Measurements from ENCODE around the gene UBE2H.

DNA sequence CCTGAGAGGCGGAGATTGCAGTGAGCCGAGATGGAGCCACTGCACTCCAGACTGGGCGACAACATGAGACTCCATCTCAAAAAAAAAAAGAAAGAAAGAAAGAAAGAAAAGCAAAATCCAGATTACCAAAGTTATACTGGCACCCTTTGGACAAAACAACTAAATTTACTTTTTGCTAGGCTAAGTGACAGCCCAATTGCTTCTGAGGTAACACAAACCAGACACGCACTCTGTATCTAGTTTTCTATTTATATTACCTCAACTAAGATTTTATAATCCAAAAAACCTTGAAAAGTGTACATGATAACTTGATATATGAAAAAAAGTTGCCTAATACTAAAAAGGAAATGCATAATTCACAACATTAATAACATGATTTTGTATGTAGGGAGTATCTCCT is 12.9 kb downstream of the UBE2H start:
- TF ChIP-seq, protein P1, sequence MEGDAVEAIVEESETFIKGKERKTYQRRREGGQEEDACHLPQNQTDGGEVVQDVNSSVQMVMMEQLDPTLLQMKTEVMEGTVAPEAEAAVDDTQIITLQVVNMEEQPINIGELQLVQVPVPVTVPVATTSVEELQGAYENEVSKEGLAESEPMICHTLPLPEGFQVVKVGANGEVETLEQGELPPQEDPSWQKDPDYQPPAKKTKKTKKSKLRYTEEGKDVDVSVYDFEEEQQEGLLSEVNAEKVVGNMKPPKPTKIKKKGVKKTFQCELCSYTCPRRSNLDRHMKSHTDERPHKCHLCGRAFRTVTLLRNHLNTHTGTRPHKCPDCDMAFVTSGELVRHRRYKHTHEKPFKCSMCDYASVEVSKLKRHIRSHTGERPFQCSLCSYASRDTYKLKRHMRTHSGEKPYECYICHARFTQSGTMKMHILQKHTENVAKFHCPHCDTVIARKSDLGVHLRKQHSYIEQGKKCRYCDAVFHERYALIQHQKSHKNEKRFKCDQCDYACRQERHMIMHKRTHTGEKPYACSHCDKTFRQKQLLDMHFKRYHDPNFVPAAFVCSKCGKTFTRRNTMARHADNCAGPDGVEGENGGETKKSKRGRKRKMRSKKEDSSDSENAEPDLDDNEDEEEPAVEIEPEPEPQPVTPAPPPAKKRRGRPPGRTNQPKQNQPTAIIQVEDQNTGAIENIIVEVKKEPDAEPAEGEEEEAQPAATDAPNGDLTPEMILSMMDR (conservative IDR thresholded peaks at IDR 0.05) = no peak
- no peak for TF ChIP-seq ZFX (IDR thresholded peaks at IDR 0.05)

Measured in C4-2B (cell line).